GM23338 (cell line): ENCODE data around the gene TULP4. TPM values are rescaled to one million over a fixed set of nuclear protein-coding genes. Genes with fewer than 3 reads are reported as not detected.

Experiments used
- ATAC-seq: fragments of 200-7000 bp; cut with Tn5 transposase; 3 replicates; pipeline ENCODE4 v1.9.1; 2020
- DNase-seq: peaks from one replicate; pipeline ENCODE4 v3.0.0-alpha.2; 2015; ENCODE audit warnings: low spot score
- H2AFZ ChIP-seq: fragments of 200-600 bp; sonication (generic); 2 replicates; pipeline ENCODE4 v1.8.0; 2016; ENCODE audit warnings: antibody characterized with exemption, mild to moderate bottlenecking, moderate library complexity
- H3F3A ChIP-seq: fragments of 200-600 bp; sonication (generic); replicated peaks from 2 replicates; pipeline ENCODE4 v1.8.0; 2017; ENCODE audit warnings: antibody characterized with exemption, mixed run types, low read depth
- H3K27ac ChIP-seq: fragments of 200-600 bp; sonication (generic); 2 replicates; pipeline ENCODE4 v1.6.1; 2016; ENCODE audit warnings: low read depth
- H3K27me3 ChIP-seq: fragments of 200-600 bp; sonication (generic); 2 replicates; pipeline ENCODE4 v1.8.0; 2016; ENCODE audit warnings: mild to moderate bottlenecking, mixed run types, moderate library complexity; ENCODE audit not compliant: insufficient read depth
- H3K36me3 ChIP-seq: fragments of 200-600 bp; sonication (generic); 2 replicates; pipeline ENCODE4 v1.8.0; 2016; ENCODE audit warnings: mild to moderate bottlenecking; ENCODE audit not compliant: insufficient read depth
- H3K4me1 ChIP-seq: fragments of 200-600 bp; sonication (generic); 2 replicates; pipeline ENCODE4 v1.8.0; 2016; ENCODE audit warnings: mild to moderate bottlenecking, moderate library complexity; ENCODE audit not compliant: insufficient read depth
- H3K4me2 ChIP-seq: fragments of 200-600 bp; sonication (generic); 2 replicates; pipeline ENCODE4 v1.7.1; 2017; ENCODE audit warnings: mixed run types
- H3K4me3 ChIP-seq: fragments of 200-600 bp; sonication (generic); 2 replicates; pipeline ENCODE4 v1.6.1; 2016; ENCODE audit warnings: mixed run types
- H3K79me2 ChIP-seq: fragments of 200-600 bp; sonication (generic); replicated peaks from 2 replicates; pipeline ENCODE4 v1.8.0; 2017; ENCODE audit warnings: mild to moderate bottlenecking; ENCODE audit not compliant: insufficient read depth
- H3K9me2 ChIP-seq: fragments of 200-600 bp; sonication (generic); 2 replicates; pipeline ENCODE4 v1.8.0; 2017; ENCODE audit not compliant: insufficient read depth
- H4K20me1 ChIP-seq: fragments of 200-600 bp; sonication (generic); replicated peaks from 2 replicates; pipeline ENCODE4 v1.8.0; 2017; ENCODE audit warnings: mild to moderate bottlenecking; ENCODE audit not compliant: insufficient read depth
- H3K27ac Mint-ChIP-seq: 2 replicates; pipeline ENCODE4 v1.8.0; 2020; ENCODE audit warnings: inconsistent platforms, mild to moderate bottlenecking, moderate library complexity, mixed read lengths
- H3K27me3 Mint-ChIP-seq: 3 replicates; pipeline ENCODE4 v1.8.0; 2022; ENCODE audit warnings: low read depth, mild to moderate bottlenecking, moderate library complexity, mixed read lengths, inconsistent platforms; ENCODE audit not compliant: insufficient read depth, poor library complexity
- H3K36me3 Mint-ChIP-seq: 3 replicates; pipeline ENCODE4 v1.8.0; 2021; ENCODE audit warnings: low read depth, mild to moderate bottlenecking, inconsistent platforms, moderate library complexity, mixed read lengths
- H3K4me1 Mint-ChIP-seq: 3 replicates; pipeline ENCODE4 v1.8.0; 2020; ENCODE audit warnings: mild to moderate bottlenecking, inconsistent platforms, mixed read lengths
- H3K4me3 Mint-ChIP-seq: 3 replicates; pipeline ENCODE4 v1.8.0; 2021; ENCODE audit warnings: moderate library complexity, mild to moderate bottlenecking, inconsistent platforms, mixed read lengths
- H3K9me3 Mint-ChIP-seq: 3 replicates; pipeline ENCODE4 v1.8.0; 2020; ENCODE audit warnings: moderate library complexity, mild to moderate bottlenecking, inconsistent platforms, mixed read lengths
- CREB1 ChIP-seq: fragments of 250-450 bp; sonication (Bioruptor Pico); IDR thresholded peaks from 2 replicates; pipeline ENCODE4 v1.5.0; 2020; ENCODE audit warnings: low read depth, mild to moderate bottlenecking, moderate library complexity
- EZH2 ChIP-seq: fragments of 200-600 bp; sonication (generic); IDR thresholded peaks from one replicate; pipeline ENCODE4 v1.8.0; 2017; ENCODE audit warnings: antibody characterized with exemption, mild to moderate bottlenecking, low read depth; ENCODE audit not compliant: unreplicated experiment
- EZH2phosphoT487 ChIP-seq: fragments of 200-600 bp; sonication (generic); IDR thresholded peaks from one replicate; pipeline ENCODE4 v1.8.1; 2018; ENCODE audit warnings: antibody characterized with exemption; ENCODE audit not compliant: unreplicated experiment
- JUNB ChIP-seq: IDR thresholded peaks from one replicate; pipeline ENCODE4 v1.6.1; 2016; ENCODE audit warnings: antibody characterized with exemption; ENCODE audit not compliant: unreplicated experiment
- NANOG ChIP-seq: IDR thresholded peaks from 2 replicates; pipeline ENCODE4 v1.6.1; 2016; ENCODE audit warnings: antibody characterized with exemption, borderline replicate concordance
- POLR2AphosphoS5 ChIP-seq: IDR thresholded peaks from 2 replicates; pipeline ENCODE4 v1.6.1; 2016; ENCODE audit warnings: antibody characterized with exemption, low read depth
- STAT1 ChIP-seq: IDR thresholded peaks from one replicate; pipeline ENCODE4 v1.6.1; 2016; ENCODE audit warnings: antibody characterized with exemption; ENCODE audit not compliant: unreplicated experiment
- ZNF114 ChIP-seq: fragments of 250-450 bp; sonication (Bioruptor Pico); IDR thresholded peaks from 2 replicates; pipeline ENCODE4 v1.5.0; 2020; ENCODE audit warnings: mild to moderate bottlenecking, moderate library complexity
- ZNF331 ChIP-seq: fragments of 250-450 bp; sonication (Bioruptor Pico); IDR thresholded peaks from 2 replicates; pipeline ENCODE4 v1.5.0; 2020; ENCODE audit warnings: low read depth, mild to moderate bottlenecking, moderate library complexity
- polyA plus RNA-seq: library from polyadenylated mRNA; unstranded; fragments of >200 nt; fragmentation: Nextera tagmentation; extraction: Ambion mirVana; gene quantifications from 2 replicates; pipeline ENCODE4 v1.2.1, GENCODE V29; 2016
- total RNA-seq: library from RNA; depleted of rRNA; stranded (reverse); fragments of >200 nt; shearing (Covaris generic); gene quantifications from 2 replicates; pipeline ENCODE4 v1.2.3, GENCODE V29; 2014
- TF ChIP-seq, protein P1 (sequence below): fragments of 250-450 bp; sonication (Bioruptor Pico); IDR thresholded peaks from 2 replicates; pipeline ENCODE4 v1.5.0; 2020; ENCODE audit warnings: mild to moderate bottlenecking, moderate library complexity
- TF ChIP-seq, protein P2 (sequence below), 2 experiments: fragments of 200-600 bp in 1 of 2; sonication (generic) in 1 of 2; conservative IDR thresholded peaks; 2 replicates each; pipeline versions ENCODE4 v1.5.1 to v1.6.1; 2016 to 2017; ENCODE audit warnings: antibody characterized with exemption in 2 of 2, low read depth in 2 of 2, mild to moderate bottlenecking in 2 of 2, moderate library complexity in 1 of 2
- TF ChIP-seq, protein P3 (sequence below): IDR thresholded peaks from one replicate; pipeline ENCODE4 v1.6.1; 2018; ENCODE audit warnings: antibody characterized with exemption; ENCODE audit not compliant: unreplicated experiment
- TF ChIP-seq, protein P4 (sequence below): IDR thresholded peaks from 2 replicates; pipeline ENCODE4 v1.6.1; 2016; ENCODE audit warnings: antibody characterized with exemption

TULP4 gene
- total and polyA plus RNA-seq, 2 experiments from 2014 or later, result 31.2 to 50.2 TPM

GRCh38 chr6:158377860-158378259 is 65.6 kb downstream of the TULP4 start:
- H3K27me3 Mint-ChIP-seq, result peaks cover 10% of the 10 kb centered on the region
- Histone ChIP-seq H3K27ac (no peak overlapping the region), H3K4me1 (no peaks in the 10 kb centered on the region), H3K4me3 (no peak overlapping the region), H3F3A (no peaks in the 10 kb centered on the region), H3K9me2 (0 out of 2 replicates have a peak, but pooled peaks cover 3% of the 10 kb centered on the region), H2AFZ (no peak overlapping the region), H3K79me2 (0 out of 2 replicates have a peak, but pooled peaks cover 2% of the 10 kb centered on the region), H3K4me2 (no peak overlapping the region), H3K27me3 (no peaks in the 10 kb centered on the region), H4K20me1 (no peaks in the 10 kb centered on the region; the same call in 1 of the 2 replicates), H3K36me3 (no peaks in the 10 kb centered on the region)
- peaks cover 16% of the 10 kb centered on the region; the same call in 2 of the 3 replicates for H3K4me1 Mint-ChIP-seq
- TF ChIP-seq STAT1 (no peak), ZNF114 (no peak), JUNB (no peak), NANOG (no peak), POLR2AphosphoS5 (no peak), EZH2phosphoT487 (no peak), EZH2 (no peak), CREB1 (CRISPR knock-in tag) (no peak), ZNF331 (CRISPR knock-in tag) (no peak)
- TF ChIP-seq, protein P1, sequence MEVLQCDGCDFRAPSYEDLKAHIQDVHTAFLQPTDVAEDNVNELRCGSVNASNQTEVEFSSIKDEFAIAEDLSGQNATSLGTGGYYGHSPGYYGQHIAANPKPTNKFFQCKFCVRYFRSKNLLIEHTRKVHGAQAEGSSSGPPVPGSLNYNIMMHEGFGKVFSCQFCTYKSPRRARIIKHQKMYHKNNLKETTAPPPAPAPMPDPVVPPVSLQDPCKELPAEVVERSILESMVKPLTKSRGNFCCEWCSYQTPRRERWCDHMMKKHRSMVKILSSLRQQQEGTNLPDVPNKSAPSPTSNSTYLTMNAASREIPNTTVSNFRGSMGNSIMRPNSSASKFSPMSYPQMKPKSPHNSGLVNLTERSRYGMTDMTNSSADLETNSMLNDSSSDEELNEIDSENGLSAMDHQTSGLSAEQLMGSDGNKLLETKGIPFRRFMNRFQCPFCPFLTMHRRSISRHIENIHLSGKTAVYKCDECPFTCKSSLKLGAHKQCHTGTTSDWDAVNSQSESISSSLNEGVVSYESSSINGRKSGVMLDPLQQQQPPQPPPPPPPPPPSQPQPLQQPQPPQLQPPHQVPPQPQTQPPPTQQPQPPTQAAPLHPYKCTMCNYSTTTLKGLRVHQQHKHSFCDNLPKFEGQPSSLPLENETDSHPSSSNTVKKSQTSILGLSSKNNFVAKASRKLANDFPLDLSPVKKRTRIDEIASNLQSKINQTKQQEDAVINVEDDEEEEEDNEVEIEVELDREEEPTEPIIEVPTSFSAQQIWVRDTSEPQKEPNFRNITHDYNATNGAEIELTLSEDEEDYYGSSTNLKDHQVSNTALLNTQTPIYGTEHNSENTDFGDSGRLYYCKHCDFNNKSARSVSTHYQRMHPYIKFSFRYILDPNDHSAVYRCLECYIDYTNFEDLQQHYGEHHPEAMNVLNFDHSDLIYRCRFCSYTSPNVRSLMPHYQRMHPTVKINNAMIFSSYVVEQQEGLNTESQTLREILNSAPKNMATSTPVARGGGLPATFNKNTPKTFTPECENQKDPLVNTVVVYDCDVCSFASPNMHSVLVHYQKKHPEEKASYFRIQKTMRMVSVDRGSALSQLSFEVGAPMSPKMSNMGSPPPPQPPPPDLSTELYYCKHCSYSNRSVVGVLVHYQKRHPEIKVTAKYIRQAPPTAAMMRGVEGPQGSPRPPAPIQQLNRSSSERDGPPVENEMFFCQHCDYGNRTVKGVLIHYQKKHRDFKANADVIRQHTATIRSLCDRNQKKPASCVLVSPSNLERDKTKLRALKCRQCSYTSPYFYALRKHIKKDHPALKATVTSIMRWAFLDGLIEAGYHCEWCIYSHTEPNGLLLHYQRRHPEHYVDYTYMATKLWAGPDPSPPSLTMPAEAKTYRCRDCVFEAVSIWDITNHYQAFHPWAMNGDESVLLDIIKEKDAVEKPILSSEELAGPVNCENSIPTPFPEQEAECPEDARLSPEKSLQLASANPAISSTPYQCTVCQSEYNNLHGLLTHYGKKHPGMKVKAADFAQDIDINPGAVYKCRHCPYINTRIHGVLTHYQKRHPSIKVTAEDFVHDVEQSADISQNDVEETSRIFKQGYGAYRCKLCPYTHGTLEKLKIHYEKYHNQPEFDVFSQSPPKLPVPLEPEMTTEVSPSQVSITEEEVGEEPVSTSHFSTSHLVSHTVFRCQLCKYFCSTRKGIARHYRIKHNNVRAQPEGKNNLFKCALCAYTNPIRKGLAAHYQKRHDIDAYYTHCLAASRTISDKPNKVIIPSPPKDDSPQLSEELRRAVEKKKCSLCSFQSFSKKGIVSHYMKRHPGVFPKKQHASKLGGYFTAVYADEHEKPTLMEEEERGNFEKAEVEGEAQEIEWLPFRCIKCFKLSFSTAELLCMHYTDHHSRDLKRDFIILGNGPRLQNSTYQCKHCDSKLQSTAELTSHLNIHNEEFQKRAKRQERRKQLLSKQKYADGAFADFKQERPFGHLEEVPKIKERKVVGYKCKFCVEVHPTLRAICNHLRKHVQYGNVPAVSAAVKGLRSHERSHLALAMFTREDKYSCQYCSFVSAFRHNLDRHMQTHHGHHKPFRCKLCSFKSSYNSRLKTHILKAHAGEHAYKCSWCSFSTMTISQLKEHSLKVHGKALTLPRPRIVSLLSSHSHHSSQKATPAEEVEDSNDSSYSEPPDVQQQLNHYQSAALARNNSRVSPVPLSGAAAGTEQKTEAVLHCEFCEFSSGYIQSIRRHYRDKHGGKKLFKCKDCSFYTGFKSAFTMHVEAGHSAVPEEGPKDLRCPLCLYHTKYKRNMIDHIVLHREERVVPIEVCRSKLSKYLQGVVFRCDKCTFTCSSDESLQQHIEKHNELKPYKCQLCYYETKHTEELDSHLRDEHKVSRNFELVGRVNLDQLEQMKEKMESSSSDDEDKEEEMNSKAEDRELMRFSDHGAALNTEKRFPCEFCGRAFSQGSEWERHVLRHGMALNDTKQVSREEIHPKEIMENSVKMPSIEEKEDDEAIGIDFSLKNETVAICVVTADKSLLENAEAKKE (CRISPR knock-in tag), result no peak
- TF ChIP-seq, protein P2, sequence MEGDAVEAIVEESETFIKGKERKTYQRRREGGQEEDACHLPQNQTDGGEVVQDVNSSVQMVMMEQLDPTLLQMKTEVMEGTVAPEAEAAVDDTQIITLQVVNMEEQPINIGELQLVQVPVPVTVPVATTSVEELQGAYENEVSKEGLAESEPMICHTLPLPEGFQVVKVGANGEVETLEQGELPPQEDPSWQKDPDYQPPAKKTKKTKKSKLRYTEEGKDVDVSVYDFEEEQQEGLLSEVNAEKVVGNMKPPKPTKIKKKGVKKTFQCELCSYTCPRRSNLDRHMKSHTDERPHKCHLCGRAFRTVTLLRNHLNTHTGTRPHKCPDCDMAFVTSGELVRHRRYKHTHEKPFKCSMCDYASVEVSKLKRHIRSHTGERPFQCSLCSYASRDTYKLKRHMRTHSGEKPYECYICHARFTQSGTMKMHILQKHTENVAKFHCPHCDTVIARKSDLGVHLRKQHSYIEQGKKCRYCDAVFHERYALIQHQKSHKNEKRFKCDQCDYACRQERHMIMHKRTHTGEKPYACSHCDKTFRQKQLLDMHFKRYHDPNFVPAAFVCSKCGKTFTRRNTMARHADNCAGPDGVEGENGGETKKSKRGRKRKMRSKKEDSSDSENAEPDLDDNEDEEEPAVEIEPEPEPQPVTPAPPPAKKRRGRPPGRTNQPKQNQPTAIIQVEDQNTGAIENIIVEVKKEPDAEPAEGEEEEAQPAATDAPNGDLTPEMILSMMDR (conservative IDR thresholded peaks at IDR 0.05; ENCODE audit: low read depth in 2 of 2), result no peak
- TF ChIP-seq, protein P3, sequence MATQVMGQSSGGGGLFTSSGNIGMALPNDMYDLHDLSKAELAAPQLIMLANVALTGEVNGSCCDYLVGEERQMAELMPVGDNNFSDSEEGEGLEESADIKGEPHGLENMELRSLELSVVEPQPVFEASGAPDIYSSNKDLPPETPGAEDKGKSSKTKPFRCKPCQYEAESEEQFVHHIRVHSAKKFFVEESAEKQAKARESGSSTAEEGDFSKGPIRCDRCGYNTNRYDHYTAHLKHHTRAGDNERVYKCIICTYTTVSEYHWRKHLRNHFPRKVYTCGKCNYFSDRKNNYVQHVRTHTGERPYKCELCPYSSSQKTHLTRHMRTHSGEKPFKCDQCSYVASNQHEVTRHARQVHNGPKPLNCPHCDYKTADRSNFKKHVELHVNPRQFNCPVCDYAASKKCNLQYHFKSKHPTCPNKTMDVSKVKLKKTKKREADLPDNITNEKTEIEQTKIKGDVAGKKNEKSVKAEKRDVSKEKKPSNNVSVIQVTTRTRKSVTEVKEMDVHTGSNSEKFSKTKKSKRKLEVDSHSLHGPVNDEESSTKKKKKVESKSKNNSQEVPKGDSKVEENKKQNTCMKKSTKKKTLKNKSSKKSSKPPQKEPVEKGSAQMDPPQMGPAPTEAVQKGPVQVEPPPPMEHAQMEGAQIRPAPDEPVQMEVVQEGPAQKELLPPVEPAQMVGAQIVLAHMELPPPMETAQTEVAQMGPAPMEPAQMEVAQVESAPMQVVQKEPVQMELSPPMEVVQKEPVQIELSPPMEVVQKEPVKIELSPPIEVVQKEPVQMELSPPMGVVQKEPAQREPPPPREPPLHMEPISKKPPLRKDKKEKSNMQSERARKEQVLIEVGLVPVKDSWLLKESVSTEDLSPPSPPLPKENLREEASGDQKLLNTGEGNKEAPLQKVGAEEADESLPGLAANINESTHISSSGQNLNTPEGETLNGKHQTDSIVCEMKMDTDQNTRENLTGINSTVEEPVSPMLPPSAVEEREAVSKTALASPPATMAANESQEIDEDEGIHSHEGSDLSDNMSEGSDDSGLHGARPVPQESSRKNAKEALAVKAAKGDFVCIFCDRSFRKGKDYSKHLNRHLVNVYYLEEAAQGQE, result no peak
- TF ChIP-seq, protein P4, sequence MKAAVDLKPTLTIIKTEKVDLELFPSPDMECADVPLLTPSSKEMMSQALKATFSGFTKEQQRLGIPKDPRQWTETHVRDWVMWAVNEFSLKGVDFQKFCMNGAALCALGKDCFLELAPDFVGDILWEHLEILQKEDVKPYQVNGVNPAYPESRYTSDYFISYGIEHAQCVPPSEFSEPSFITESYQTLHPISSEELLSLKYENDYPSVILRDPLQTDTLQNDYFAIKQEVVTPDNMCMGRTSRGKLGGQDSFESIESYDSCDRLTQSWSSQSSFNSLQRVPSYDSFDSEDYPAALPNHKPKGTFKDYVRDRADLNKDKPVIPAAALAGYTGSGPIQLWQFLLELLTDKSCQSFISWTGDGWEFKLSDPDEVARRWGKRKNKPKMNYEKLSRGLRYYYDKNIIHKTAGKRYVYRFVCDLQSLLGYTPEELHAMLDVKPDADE, result no peak
- DNase-seq, result no peak
- no peak overlapping the region for H3K4me3 Mint-ChIP-seq
- no peaks in the 10 kb centered on the region for H3K36me3 Mint-ChIP-seq
- no peak overlapping the region for H3K27ac Mint-ChIP-seq
- no peak for ATAC-seq
- H3K9me3 Mint-ChIP-seq, result no peaks in the 10 kb centered on the region
